K562 (cell line): ENCODE measurements around the gene HHIPL1. TPM values are rescaled to one million over a fixed set of nuclear protein-coding genes. Genes with fewer than 3 reads are reported as not detected.

ENCODE experiments used
- ATAC-seq: fragments of 200-7000 bp; cut with Tn5 transposase; 3 replicates; pipeline ENCODE4 v1.9.1; 2020; ENCODE audit warnings: moderate library complexity
- BruUV-seq: library from RNA; stranded (reverse); fragments of 400-500 nt; replicated peaks from 2 replicates; lab custom pipeline; 2021; lab: Mats Ljungman, UMichigan
- CTCF ChIA-PET: fragments of 300-600 bp; formaldehyde crosslinking; extraction: SDS; loops from one replicate; lab custom pipeline; 2021; ENCODE audit warnings: low intra/inter-chr PET ratio; lab: Yijun Ruan, JAX
- POLR2A ChIA-PET: fragments of 300-600, 350-650 bp; sonication (Branson Sonifier 250); formaldehyde crosslinking; extraction: SDS; loops from one replicate; lab custom pipeline; 2021; ENCODE audit warnings: antibody characterized with exemption, inconsistent platforms; lab: Yijun Ruan, JAX
- DNase-seq, 4 experiments: peaks; one replicate each; pipeline versions ENCODE4 v3.0.0 to v3.0.0-alpha.2; 2011 to 2018; ENCODE audit warnings: low spot score in 3 of 4, mixed read lengths in 3 of 4; ENCODE audit errors: extremely low read depth in 1 of 4
- FAIRE-seq: peaks from 2 replicates; lab custom pipeline; 2011; peaks lifted over from hg19 to GRCh38; lab: Jason Lieb, UNC
- H2AFZ ChIP-seq: 2 replicates; pipeline ENCODE4 v1.6.0; 2011; ENCODE audit warnings: low read depth, low read length, control low read depth, inconsistent platforms
- H3K27ac ChIP-seq: fragments of 200-600 bp; 3 replicates; pipeline ENCODE4 v1.8.0; 2011; ENCODE audit warnings: low read depth, mild to moderate bottlenecking, control low read depth, inconsistent platforms, low read length, moderate library complexity, mixed read lengths; ENCODE audit errors: extremely low read depth
- H3K27me3 ChIP-seq, 2 experiments: fragments of 300-600 bp in 1 of 2; 2 replicates in 1 of 2; 3 replicates in 1 of 2; pipeline versions ENCODE4 v1.6.0 to v1.8.0; 2011; ENCODE audit warnings: inconsistent platforms in 2 of 2, low read length in 2 of 2, mild to moderate bottlenecking in 1 of 2, mixed read lengths in 1 of 2, moderate library complexity in 1 of 2; ENCODE audit not compliant: control insufficient read depth in 2 of 2, insufficient read depth in 2 of 2
- H3K36me3 ChIP-seq: fragments of 300-600 bp; 3 replicates; pipeline ENCODE4 v1.8.0; 2011; ENCODE audit warnings: mild to moderate bottlenecking, low read length, inconsistent platforms; ENCODE audit not compliant: control insufficient read depth, insufficient read depth
- H3K4me1 ChIP-seq, 2 experiments: fragments of 200-600 bp in 1 of 2; replicated peaks in 1 of 2; 2 replicates in 1 of 2; 3 replicates in 1 of 2; pipeline versions ENCODE4 v1.5.1 to v1.8.0; 2011; ENCODE audit warnings: inconsistent platforms in 2 of 2, low read length in 2 of 2, mild to moderate bottlenecking in 1 of 2, mixed read lengths in 1 of 2, moderate library complexity in 1 of 2; ENCODE audit not compliant: control insufficient read depth in 2 of 2, insufficient read depth in 2 of 2
- H3K4me2 ChIP-seq: 2 replicates; pipeline ENCODE4 v1.6.1; 2011; ENCODE audit warnings: low read length, control low read depth, inconsistent platforms, mixed read lengths; ENCODE audit not compliant: insufficient read depth
- H3K4me3 ChIP-seq: fragments of 200-600 bp; sonication (generic), shearing (Covaris generic); 2 replicates; pipeline ENCODE4 v1.5.1; 2016; ENCODE audit warnings: control low read depth, inconsistent platforms
- H3K79me2 ChIP-seq: fragments of 200-600 bp; 3 replicates; pipeline ENCODE4 v1.8.0; 2011; ENCODE audit warnings: low read length, inconsistent platforms; ENCODE audit not compliant: control insufficient read depth, insufficient read depth
- H3K9ac ChIP-seq, 2 experiments: 2 replicates each; pipeline versions ENCODE4 v1.6.0 to v1.6.1; 2011; ENCODE audit warnings: low read depth in 2 of 2, low read length in 2 of 2, control low read depth in 1 of 2, inconsistent platforms in 1 of 2, mild to moderate bottlenecking in 1 of 2, mixed read lengths in 1 of 2; ENCODE audit not compliant: insufficient read depth in 1 of 2
- H3K9me1 ChIP-seq: one replicate; pipeline ENCODE4 v1.6.0; 2011; ENCODE audit warnings: inconsistent platforms, mild to moderate bottlenecking, low read length, moderate library complexity; ENCODE audit not compliant: control insufficient read depth, insufficient read depth
- H3K9me3 ChIP-seq: replicated peaks from 2 replicates; pipeline ENCODE4 v1.5.1; 2011; ENCODE audit warnings: low read depth, low read length, inconsistent platforms; ENCODE audit not compliant: control insufficient read depth, insufficient read depth
- H4K20me1 ChIP-seq: replicated peaks from 2 replicates; pipeline ENCODE4 v1.6.1; 2011; ENCODE audit warnings: low read length, inconsistent platforms, mixed read lengths; ENCODE audit not compliant: control insufficient read depth, insufficient read depth
- CBFA2T2 ChIP-seq: fragments of 450-650 bp; conservative IDR thresholded peaks from 2 replicates; pipeline ENCODE4 v1.6.1; 2017; ENCODE audit warnings: mild to moderate bottlenecking
- CBFB ChIP-seq: sonication (generic); formaldehyde crosslinking; IDR thresholded peaks from 2 replicates; pipeline ENCODE4 v1.4.0; 2020; ENCODE audit warnings: mild to moderate bottlenecking, missing genetic modification reagents
- DDX20 ChIP-seq: fragments of 450-650 bp; IDR thresholded peaks from 2 replicates; pipeline ENCODE4 v1.6.1; 2016; ENCODE audit warnings: missing genetic modification characterization, low read depth, mild to moderate bottlenecking, missing compliant biosample characterization, moderate library complexity
- FOXP1 ChIP-seq: sonication (generic); formaldehyde crosslinking; IDR thresholded peaks from 2 replicates; pipeline ENCODE4 v1.8.0; 2022; ENCODE audit warnings: mild to moderate bottlenecking, missing genetic modification reagents
- MCM7 ChIP-seq, 2 experiments: fragments of 450-650 bp; IDR thresholded peaks; 2 replicates each; pipeline ENCODE4 v1.6.1; 2016 to 2018
- NCOA1 ChIP-seq: fragments of 450-650 bp; IDR thresholded peaks from 2 replicates; pipeline ENCODE4 v1.6.1; 2016; ENCODE audit warnings: low read depth
- OTX1 ChIP-seq: fragments of 450-650 bp; formaldehyde crosslinking; IDR thresholded peaks from 2 replicates; pipeline ENCODE4 v1.4.0; 2022; ENCODE audit warnings: mild to moderate bottlenecking
- TAF9B ChIP-seq: fragments of 450-650 bp; IDR thresholded peaks from 2 replicates; pipeline ENCODE4 v1.6.1; 2018; ENCODE audit warnings: mild to moderate bottlenecking; ENCODE audit not compliant: partially characterized antibody
- TAL1 ChIP-seq: fragments of 450-650 bp; IDR thresholded peaks from 2 replicates; pipeline ENCODE4 v1.6.1; 2016; ENCODE audit warnings: mild to moderate bottlenecking
- WHSC1 ChIP-seq: IDR thresholded peaks from one replicate; pipeline ENCODE4 v1.6.1; 2012; ENCODE audit warnings: low read length, control low read depth, inconsistent platforms
- ZNF639 ChIP-seq, 2 experiments: fragments of 200-800 bp in 1 of 2; sonication (Bioruptor generic) in 1 of 2; sonication (generic) in 1 of 2; formaldehyde crosslinking in 1 of 2; IDR thresholded peaks in 1 of 2; conservative IDR thresholded peaks in 1 of 2; 2 replicates each; pipeline versions ENCODE4 v1.5.0 to v1.6.1; 2016 to 2020; ENCODE audit warnings: missing compliant biosample characterization in 1 of 2, missing genetic modification characterization in 1 of 2, missing genetic modification reagents in 1 of 2
- ZNF785 ChIP-seq: fragments of 250-450 bp; sonication (Bioruptor Pico); IDR thresholded peaks from 2 replicates; pipeline ENCODE4 v1.4.0; 2020; ENCODE audit warnings: mild to moderate bottlenecking
- WGBS: fragments of 100-300 bp; shearing (Covaris generic); methylation state at CpG from one replicate; pipeline ENCODE4 v1.1.6; 2016; ENCODE audit warnings: low coverage, mixed read lengths; ENCODE audit not compliant: insufficient coverage; ENCODE audit errors: missing lambda C conversion rate; 5-methylcytosine and 5-hydroxymethylcytosine counted together
- in situ Hi-C: fragments of 300-500 bp; cut with MboI; formaldehyde crosslinking; loops from 4 replicates; pipeline ENCODE4 v1.15.0; 2018; ENCODE audit warnings: inconsistent platforms, mixed read lengths
- intact Hi-C: fragments of 100-400 bp; cut with micrococcal nuclease; formaldehyde crosslinking; loops from 2 replicates; pipeline ENCODE4 v1.14.2; 2022
- polyA plus RNA-seq, 8 experiments: library from polyadenylated mRNA; depleted of rRNA in 4 of 8; stranded (reverse) in 5 of 8; unstranded in 3 of 8; fragments of >200 nt; fragmentation: Nextera tagmentation in 2 of 8; fragmentation: Illumina TruSeq in 1 of 8; extraction: Ambion mirVana in 2 of 8; extraction: Trizol in 1 of 8; gene quantifications; 2 replicates each; pipeline versions ENCODE4 v1.2.1 to v1.2.3, GENCODE V29; 2011 to 2014; ENCODE audit warnings: inconsistent platforms in 1 of 8, missing spikeins in 1 of 8
- total RNA-seq, 7 experiments: library from RNA; depleted of rRNA in 6 of 7; stranded (reverse); fragments of >200 nt in 6 of 7; fragmentation: Illumina TruSeq in 2 of 7; extraction: Trizol in 2 of 7; gene quantifications; 2 replicates each; pipeline versions ENCODE4 v1.2.1 to v1.2.3, GENCODE V29; 2011 to 2021; ENCODE audit warnings: low replicate concordance in 1 of 7

HHIPL1 gene
- total and polyA plus RNA-seq, 9 of the 15 experiments (the other 6 are each of a cell fraction or from before 2014, with no cell fraction given) = not detected

- BruUV-seq = no TSS peak
- Histone ChIP-seq H3K9ac (no peak overlapping the region), H3K9me1 (no peaks in the 10 kb centered on the region), H3K36me3 (no peaks in the 10 kb centered on the region), H3K79me2 (no peaks in the 10 kb centered on the region), H4K20me1 (peaks cover 5% of the 10 kb centered on the region; the same call in 1 of the 2 replicates), H3K27me3 (peaks cover 3 to 53% of the 10 kb centered on the region in 2 experiments; a peak in 4 of 5 replicates), H3K4me1 (peaks cover 0 to 7% of the 10 kb centered on the region in 2 experiments; a peak in 2 of 5 replicates), H2AFZ (no peak overlapping the region), H3K27ac (no peak overlapping the region), H3K4me3 (no peak overlapping the region), H3K4me2 (no peak overlapping the region), H3K9me3 (no peaks in the 10 kb centered on the region)
- no peak for FAIRE-seq
- ATAC-seq = no peak
- DNase-seq = no peak
- no peak for TF ChIP-seq WHSC1
- no peak for TF ChIP-seq ZNF785 (CRISPR knock-in tag)
- no peak for TF ChIP-seq ZNF639 (CRISPR knock-in tag; conservative IDR thresholded peaks at IDR 0.05 in 1 of 2, IDR thresholded peaks at IDR 0.05 in 1 of 2)
- no peak for TF ChIP-seq MCM7 (IDR thresholded peaks at IDR 0.05)
- TF ChIP-seq OTX1 (CRISPR knock-in tag) = no peak
- no peak for TF ChIP-seq TAL1
- no peak for TF ChIP-seq DDX20
- TF ChIP-seq CBFA2T2 = no peak
- TF ChIP-seq NCOA1 = no peak
- no peak for TF ChIP-seq FOXP1 (CRISPR knock-in tag)
- TF ChIP-seq CBFB (CRISPR knock-in tag) = no peak
- no peak for TF ChIP-seq TAF9B
- POLR2A ChIA-PET = interaction anchor here (0.6 kb wide), 1 partner anchor 174 kb away, joined by 3 read pairs; no protein-coding TSS in a partner anchor
- intact Hi-C loops = no loop called here
- CTCF ChIA-PET = no interaction called here
- in situ Hi-C loops = no loop called here
- whole genome bisulfite sequencing = 30% methylated on average over 29 of the region's 32 CpGs
These were observed 7.2 kb downstream of the HHIPL1 start for GRCh38 chr14:99651953-99652746.
